Left renal pelvis (tissue), 4 donors: ENCODE measurements around the gene VIPR2. TPM values are rescaled to one million over a fixed set of nuclear protein-coding genes. Genes with fewer than 3 reads are reported as not detected.

ENCODE experiments used
- DNase-seq, 4 donors: peaks; one replicate each; pipeline ENCODE4 v3.0.0-alpha.2; 2013; ENCODE audit warnings: low read depth in 4 of 4, low spot score in 3 of 4
- polyA plus RNA-seq, 4 donors: library from polyadenylated mRNA; unstranded; fragments of 120-200 nt; gene quantifications; one replicate each; pipeline ENCODE4 v1.2.1, GENCODE V29; 2013; ENCODE audit not compliant: insufficient read length in 4 of 4

VIPR2 gene
- polyA plus RNA-seq, 4 donors = 2.7 to 13.3 (median 3.4) TPM

GRCh38 chr7:159158125-159158887, 13.6 kb upstream of the VIPR2 start:
- DNase-seq = no peak

- DNase-seq = no peak
These were observed 13.0 kb upstream of the VIPR2 start for GRCh38 chr7:159157714-159158113.

- no peak for DNase-seq
These were observed 12.0 kb upstream of the VIPR2 start for GRCh38 chr7:159156436-159157245.

DNA sequence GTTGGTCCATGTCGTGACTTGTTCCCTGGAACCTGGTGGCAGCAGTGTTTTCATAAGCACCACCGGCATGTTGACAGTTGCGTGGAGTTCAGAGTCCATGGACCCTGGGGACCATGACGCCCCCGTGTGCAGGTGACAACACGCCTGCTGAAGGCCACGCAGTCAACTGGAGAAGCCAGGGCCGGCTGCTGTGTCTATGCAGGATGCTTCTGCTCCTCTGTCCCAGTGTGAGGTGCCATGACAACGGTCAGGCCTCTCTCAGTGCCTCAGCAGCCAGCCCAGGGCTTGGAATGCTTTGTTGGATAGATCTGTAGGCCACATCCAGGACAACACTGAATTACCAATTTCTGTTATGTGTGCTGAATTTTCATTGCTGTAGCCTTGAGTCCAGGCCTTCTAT, 10.7 kb upstream of the VIPR2 start:
- DNase-seq = no peak

- no peak for DNase-seq
These were observed 9.6 kb upstream of the VIPR2 start for GRCh38 chr7:159154243-159154642.

GRCh38 chr7:159153511-159153910, 8.8 kb upstream of the VIPR2 start:
- DNase-seq = no peak

DNA sequence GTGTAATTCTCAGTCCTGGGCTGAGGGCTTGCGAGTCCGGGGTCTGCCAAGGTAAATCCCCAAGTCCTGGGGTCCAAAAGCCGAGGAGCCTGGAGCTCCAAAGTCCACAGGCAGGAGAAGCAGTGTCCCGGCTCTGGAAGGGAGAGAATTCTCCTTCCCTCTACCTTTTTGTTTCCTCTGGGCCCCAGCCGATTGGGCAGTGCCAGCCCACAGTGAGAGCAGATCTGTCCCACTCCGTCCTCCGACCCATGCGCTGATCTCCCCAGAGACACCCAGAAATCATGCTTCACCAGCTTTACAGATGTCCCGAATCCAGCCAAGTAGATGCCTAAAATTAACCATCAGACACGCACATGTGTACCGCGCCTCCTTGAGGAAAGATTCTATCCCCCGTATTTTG, 8.1 kb upstream of the VIPR2 start:
- no peak for DNase-seq

DNA sequence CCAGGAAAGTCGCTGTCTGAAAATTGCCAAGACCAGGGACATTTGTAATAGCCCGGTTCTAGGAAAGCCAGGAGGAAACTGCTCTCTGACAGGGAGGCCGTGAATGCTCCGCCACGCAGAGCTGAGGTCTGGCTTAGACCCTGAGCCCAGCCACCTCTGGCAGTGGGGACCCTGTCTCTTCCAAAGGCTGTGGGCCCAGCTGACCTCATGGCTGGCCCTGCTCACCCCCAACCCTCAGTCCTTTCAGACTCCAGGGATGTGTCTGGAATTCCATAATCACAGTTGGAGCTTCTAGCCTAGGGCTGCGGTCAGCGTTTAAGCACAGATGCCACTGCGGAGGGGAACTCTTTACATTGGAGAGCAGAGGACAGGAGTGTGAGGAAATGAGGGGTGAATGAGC, 6.6 kb upstream of the VIPR2 start:
- DNase-seq = no peak

GRCh38 chr7:159149488-159149887, 4.8 kb upstream of the VIPR2 start:
- no peak for DNase-seq

DNA sequence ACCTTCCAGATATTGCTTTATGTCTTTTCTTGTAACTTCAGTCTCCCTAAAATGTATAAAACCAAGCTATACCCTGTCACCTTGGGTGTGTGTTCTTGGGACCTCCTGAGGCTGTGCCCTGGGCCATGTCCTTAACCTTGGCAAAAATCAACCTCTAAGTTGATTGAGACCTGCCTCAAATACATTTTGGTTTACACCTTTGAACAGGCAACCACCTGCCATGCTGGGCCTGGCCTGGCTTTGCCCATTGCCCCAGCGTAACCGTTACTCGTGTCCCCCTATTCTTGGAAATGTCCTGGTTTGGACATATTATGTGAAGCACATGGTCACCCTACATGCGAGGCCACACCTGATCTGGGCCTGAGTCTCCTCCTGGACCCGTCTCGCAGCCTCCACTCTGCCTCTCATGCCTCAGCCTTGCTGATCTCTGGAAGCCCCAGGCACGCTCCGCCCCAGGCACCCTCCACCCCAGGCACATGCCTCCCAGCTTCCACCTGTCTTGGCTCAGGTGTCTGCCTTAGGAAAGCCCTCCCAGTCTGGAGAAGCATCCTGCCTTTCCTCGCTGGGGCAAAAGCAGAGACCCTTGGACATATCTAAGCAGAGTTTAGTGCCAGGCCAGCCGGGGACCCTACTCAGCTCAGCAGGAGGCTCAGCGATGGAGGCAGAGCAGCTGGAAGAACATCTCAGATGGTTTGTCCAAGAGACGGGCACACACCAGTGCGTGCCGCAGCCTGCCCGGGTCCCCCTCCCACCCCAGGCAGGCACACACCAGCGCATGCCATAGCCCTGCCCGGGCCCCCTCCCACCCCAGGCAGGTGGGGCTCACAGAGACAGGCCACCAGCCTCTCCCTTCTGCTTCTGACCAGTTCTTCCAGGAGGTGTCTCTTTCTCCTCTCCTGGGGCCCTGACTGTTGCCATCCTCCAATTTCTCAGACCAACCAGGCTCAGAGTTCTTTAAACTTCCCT, 4.0 kb upstream of the VIPR2 start:
- DNase-seq = no peak

DNA sequence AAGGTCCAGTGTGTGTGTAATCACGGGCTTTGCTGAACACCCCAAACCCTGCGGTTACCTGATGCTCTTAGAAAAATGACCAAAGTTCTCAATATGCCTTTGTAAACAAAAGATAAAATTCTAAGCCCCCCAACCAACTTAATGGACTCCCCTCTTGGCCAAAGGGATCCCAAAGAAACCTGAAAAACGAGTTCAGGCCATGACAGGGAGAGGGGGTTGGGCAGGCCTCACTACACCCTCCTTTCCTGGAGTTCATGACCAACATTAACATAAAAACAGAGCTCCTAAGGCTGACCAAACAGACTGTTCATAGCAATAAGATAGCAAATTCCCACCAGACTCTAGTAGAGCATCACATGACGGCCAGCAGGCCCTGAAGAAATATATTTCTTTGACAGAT, 3.0 kb upstream of the VIPR2 start:
- DNase-seq = no peak

- no peak for DNase-seq
These were observed 2.6 kb upstream of the VIPR2 start for GRCh38 chr7:159147246-159147645.

DNA sequence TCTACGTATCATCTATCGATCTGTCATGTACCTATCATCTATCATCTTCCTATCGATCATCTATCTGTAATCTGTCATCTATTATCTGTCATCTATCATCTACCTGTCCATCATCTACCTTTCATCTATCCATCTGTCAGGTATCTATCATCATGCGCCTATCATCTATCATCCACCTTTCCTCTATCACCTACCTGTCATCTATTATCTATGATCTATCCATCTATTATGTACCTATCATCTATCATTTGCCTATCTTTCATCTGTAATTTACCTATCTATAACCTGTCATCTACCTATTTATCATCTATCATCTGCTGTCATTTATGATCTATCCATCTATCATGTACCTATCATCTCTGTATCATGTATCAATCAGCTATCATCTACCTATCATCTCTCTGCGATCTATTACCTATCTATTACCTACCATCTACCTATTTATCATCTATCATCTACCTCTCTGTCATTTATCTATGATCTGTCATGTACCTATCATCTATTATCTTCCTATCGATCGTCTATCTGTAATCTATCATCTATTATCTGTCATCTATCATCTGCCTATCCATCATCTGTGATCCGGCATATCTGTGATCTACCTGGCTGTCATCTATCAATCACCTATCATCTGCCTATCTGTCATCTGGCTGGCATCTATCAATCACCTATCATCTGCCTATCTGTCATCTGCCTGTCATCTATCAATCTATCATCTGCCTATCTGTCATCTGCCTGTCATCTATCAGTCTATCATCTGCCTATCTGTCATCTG, 1.6 kb upstream of the VIPR2 start:
- no peak for DNase-seq

DNA sequence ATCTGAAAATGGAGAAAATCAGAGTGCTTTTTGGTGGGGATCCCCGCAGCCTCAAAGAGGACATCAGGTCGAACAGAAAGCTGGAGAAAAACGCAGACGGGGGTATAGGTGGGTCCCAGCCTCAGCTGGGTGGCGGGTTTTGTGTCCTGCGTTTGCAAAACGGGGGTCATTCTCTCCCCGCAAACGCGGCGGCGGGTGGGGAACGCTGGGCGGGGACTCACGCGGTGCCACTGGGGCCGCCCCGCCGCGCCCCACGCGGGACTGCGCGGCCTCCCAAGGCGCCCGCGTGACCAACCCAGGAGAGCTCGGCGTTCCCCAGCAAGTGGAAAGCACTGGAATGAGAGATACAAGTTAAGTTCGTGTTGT, 806 bp upstream of the VIPR2 start:
- no peak for DNase-seq

GRCh38 chr7:159143780-159144757, 598 bp downstream of the VIPR2 start:
- no peak for DNase-seq

DNA sequence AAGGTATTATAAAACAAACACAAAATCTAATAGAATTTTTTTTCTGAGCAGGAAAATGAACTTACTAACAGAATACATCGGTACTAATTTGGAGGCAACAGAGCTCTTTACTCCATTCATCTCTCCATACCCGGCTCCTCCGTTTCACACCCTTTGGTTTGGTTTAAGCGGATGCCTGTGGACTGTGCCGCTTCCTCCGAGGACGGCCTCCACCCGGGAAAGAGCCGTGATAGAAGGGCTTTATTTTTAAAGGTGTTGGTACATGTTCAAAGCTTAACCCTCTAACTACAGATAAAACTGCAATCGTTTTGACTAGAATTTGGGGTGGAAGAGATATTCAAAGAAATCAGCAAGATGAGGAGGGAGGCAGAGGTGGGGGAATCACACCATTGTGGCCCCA, 1.9 kb downstream of the VIPR2 start:
- no peak for DNase-seq

DNA sequence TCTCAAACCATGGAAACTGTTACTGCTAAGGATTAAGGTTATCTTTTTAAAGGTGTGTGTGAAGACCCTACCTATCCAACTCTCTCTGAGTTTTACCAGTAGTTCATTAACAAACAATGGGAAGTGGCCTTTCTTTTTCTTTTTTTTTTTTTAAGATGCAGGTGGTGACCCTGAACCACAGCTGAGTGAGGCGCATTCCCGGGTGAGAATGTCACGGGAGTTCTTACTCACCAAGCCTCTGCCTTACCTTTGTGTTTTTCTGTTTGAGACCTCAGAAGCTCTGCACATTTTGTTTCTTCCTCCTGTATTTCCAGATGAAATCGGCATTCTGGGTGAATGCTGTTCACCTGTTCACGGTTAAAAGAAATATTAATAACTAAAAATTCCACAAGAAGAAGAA, 2.5 kb downstream of the VIPR2 start:
- no peak for DNase-seq

DNA sequence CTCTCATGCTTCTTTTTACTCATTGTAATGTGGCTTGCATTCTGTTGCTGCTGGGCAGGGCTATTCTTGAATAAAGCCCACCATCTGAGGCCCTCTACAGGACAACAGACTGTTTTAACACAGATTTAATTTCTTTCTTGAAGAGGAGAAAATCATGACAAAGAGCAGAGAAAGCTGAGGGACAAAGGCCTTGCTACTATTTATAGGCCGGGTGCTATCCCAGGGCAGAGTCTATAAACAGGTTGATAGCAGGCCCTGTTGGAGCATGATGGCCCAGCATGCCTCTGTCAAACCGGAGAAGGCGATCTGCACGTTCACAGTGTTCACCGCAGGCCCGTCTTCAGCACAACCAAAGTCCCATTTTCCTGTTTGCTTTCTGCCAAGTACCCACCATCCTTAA, 3.0 kb downstream of the VIPR2 start:
- DNase-seq = no peak

- no peak for DNase-seq
These were observed 3.5 kb downstream of the VIPR2 start for GRCh38 chr7:159141167-159141566.
